B cell (primary cell): ENCODE measurements around the gene DNAJC11. TPM values are rescaled to one million over a fixed set of nuclear protein-coding genes. Genes with fewer than 3 reads are reported as not detected.

Experiments used
- ATAC-seq: fragments of 200-7000 bp; cut with Tn5 transposase; one replicate; pipeline ENCODE4 v1.10.0; 2021; ENCODE audit warnings: low read depth, mild to moderate bottlenecking, moderate number of reproducible peaks, moderate library complexity
- CTCF ChIA-PET: fragments of 350-600 bp; sonication (Branson Sonifier 250); formaldehyde crosslinking; loops from one replicate; lab custom pipeline; 2021; ENCODE audit warnings: antibody characterized with exemption, inconsistent platforms; lab: Charles Lee
- POLR2A ChIA-PET: fragments of 350-600 bp; sonication (Branson Sonifier 250); formaldehyde crosslinking; loops from one replicate; lab custom pipeline; 2021; ENCODE audit warnings: antibody characterized with exemption; lab: Charles Lee
- DNase-seq: peaks from one replicate; pipeline ENCODE4 v3.0.0; 2013
- H2AFZ ChIP-seq: 2 replicates; pipeline ENCODE4 v1.6.1; 2012; ENCODE audit warnings: mild to moderate bottlenecking, low read depth, low read length; ENCODE audit not compliant: insufficient read depth, poor library complexity, severe bottlenecking
- H3K27ac ChIP-seq, 2 donors: 1 replicate in 1 of 2; 2 replicates in 1 of 2; pipeline ENCODE4 v1.5.1; 2012 to 2013; ENCODE audit warnings: low read length in 2 of 2, mild to moderate bottlenecking in 2 of 2, moderate library complexity in 1 of 2
- H3K27me3 ChIP-seq, 4 experiments: fragments of 200-600 bp in 1 of 4; sonication (generic) in 1 of 4; replicated peaks in 1 of 4; 1 replicate in 2 of 4; 2 replicates in 2 of 4; pipeline versions ENCODE4 v1.6.1 to v1.7.0; 2013 to 2016; ENCODE audit warnings: low read length in 3 of 4, mild to moderate bottlenecking in 2 of 4, mixed read lengths in 1 of 4, moderate library complexity in 1 of 4; ENCODE audit not compliant: insufficient read depth in 4 of 4, control insufficient read depth in 3 of 4; ENCODE audit errors: control extremely low read depth in 1 of 4
- H3K36me3 ChIP-seq, 2 experiments: replicated peaks in 1 of 2; 1 replicate in 1 of 2; 2 replicates in 1 of 2; pipeline versions ENCODE4 v1.6.1 to v1.7.1; 2013; ENCODE audit warnings: low read length in 1 of 2; ENCODE audit not compliant: insufficient read depth in 2 of 2, control insufficient read depth in 1 of 2; ENCODE audit errors: control extremely low read depth in 1 of 2, extremely low read depth in 1 of 2
- H3K4me1 ChIP-seq, 2 donors: fragments of 200-600 bp in 1 of 2; sonication (generic) in 1 of 2; 1 replicate in 1 of 2; 2 replicates in 1 of 2; pipeline versions ENCODE4 v1.5.1 to v1.6.1; 2013 to 2017; ENCODE audit warnings: low read length in 2 of 2; ENCODE audit not compliant: control insufficient read depth in 2 of 2, insufficient read depth in 2 of 2
- H3K4me2 ChIP-seq: replicated peaks from 2 replicates; pipeline ENCODE3; 2012; ENCODE audit warnings: mild to moderate bottlenecking, low read depth, low read length; ENCODE audit not compliant: poor library complexity, severe bottlenecking
- H3K4me3 ChIP-seq, 5 experiments: fragments of 200-600 bp in 1 of 5; sonication (generic) in 1 of 5; 1 replicate in 3 of 5; 2 replicates in 2 of 5; pipeline versions ENCODE4 v1.5.1 to v1.7.0; 2011 to 2016; ENCODE audit warnings: low read length in 4 of 5, mild to moderate bottlenecking in 4 of 5, low read depth in 2 of 5, control low read depth in 1 of 5, moderate library complexity in 1 of 5; ENCODE audit not compliant: insufficient read depth in 1 of 5; ENCODE audit errors: control extremely low read depth in 1 of 5, extremely low read depth in 1 of 5
- H3K79me2 ChIP-seq: fragments of 200-600 bp; sonication (generic); one replicate; pipeline ENCODE4 v1.6.0; 2016; ENCODE audit warnings: low read length; ENCODE audit not compliant: control insufficient read depth, insufficient read depth
- H3K9ac ChIP-seq: fragments of 200-600 bp; sonication (generic); 2 replicates; pipeline ENCODE4 v1.6.1; 2017; ENCODE audit warnings: mild to moderate bottlenecking, low read length, moderate library complexity
- H3K9me3 ChIP-seq, 3 donors: one replicate each; pipeline versions ENCODE4 v1.6.1 to v1.7.1; 2013; ENCODE audit warnings: low read length in 2 of 3; ENCODE audit not compliant: control insufficient read depth in 2 of 3, insufficient read depth in 1 of 3; ENCODE audit errors: control extremely low read depth in 1 of 3
- H4K20me1 ChIP-seq: 2 replicates; pipeline ENCODE4 v1.6.0; 2012; ENCODE audit warnings: mild to moderate bottlenecking, low read length; ENCODE audit not compliant: insufficient read depth, control insufficient read depth, poor library complexity, severe bottlenecking
- H3K27ac Mint-ChIP-seq: one replicate; pipeline ENCODE4 v1.8.0; 2021; ENCODE audit warnings: mixed read lengths
- H3K27me3 Mint-ChIP-seq: one replicate; pipeline ENCODE4 v1.8.0; 2021; ENCODE audit warnings: mixed read lengths
- H3K4me1 Mint-ChIP-seq: one replicate; pipeline ENCODE4 v1.8.0; 2021; ENCODE audit warnings: mixed read lengths
- H3K4me3 Mint-ChIP-seq: one replicate; pipeline ENCODE4 v1.8.0; 2021; ENCODE audit warnings: mixed read lengths
- H3K9me3 Mint-ChIP-seq: one replicate; pipeline ENCODE4 v1.8.0; 2022; ENCODE audit warnings: mixed read lengths; ENCODE audit not compliant: insufficient read depth
- EZH2 ChIP-seq: IDR thresholded peaks from 2 replicates; pipeline ENCODE4 v1.6.1; 2012; ENCODE audit warnings: borderline replicate concordance, low read depth, mild to moderate bottlenecking, moderate library complexity, low read length; ENCODE audit not compliant: insufficient read depth, poor library complexity, severe bottlenecking
- WGBS: methylation state at CpG from one replicate; pipeline ENCODE4 v1.1.5; 2013; ENCODE audit warnings: missing lambda C conversion rate; ENCODE audit not compliant: insufficient coverage; 5-methylcytosine and 5-hydroxymethylcytosine counted together
- intact Hi-C: fragments of 100-400 bp; cut with micrococcal nuclease; formaldehyde crosslinking; loops from one replicate; pipeline ENCODE4 v1.10.0; 2022
- polyA plus RNA-seq: library from polyadenylated mRNA; depleted of rRNA; stranded (reverse); fragments of >200 nt; gene quantifications from 2 replicates; pipeline ENCODE4 v1.2.3, GENCODE V29; 2012
- total RNA-seq, 2 donors: library from RNA; stranded (reverse); fragments of 120-200 nt in 1 of 2; gene quantifications; 1 replicate in 1 of 2; 2 replicates in 1 of 2; pipeline versions ENCODE4 v1.2.3 to v1.2.4, GENCODE V29; 2013 to 2022
- TF ChIP-seq, protein P1 (sequence below): fragments of 200-600 bp; IDR thresholded peaks from one replicate; pipeline ENCODE4 v1.8.0; 2022; ENCODE audit warnings: antibody characterized with exemption, mild to moderate bottlenecking

DNAJC11 gene
- total and polyA plus RNA-seq, 2 donors (not counting 1 experiment from before 2014, with no cell fraction given): 29.2 to 51.6 TPM

DNA sequence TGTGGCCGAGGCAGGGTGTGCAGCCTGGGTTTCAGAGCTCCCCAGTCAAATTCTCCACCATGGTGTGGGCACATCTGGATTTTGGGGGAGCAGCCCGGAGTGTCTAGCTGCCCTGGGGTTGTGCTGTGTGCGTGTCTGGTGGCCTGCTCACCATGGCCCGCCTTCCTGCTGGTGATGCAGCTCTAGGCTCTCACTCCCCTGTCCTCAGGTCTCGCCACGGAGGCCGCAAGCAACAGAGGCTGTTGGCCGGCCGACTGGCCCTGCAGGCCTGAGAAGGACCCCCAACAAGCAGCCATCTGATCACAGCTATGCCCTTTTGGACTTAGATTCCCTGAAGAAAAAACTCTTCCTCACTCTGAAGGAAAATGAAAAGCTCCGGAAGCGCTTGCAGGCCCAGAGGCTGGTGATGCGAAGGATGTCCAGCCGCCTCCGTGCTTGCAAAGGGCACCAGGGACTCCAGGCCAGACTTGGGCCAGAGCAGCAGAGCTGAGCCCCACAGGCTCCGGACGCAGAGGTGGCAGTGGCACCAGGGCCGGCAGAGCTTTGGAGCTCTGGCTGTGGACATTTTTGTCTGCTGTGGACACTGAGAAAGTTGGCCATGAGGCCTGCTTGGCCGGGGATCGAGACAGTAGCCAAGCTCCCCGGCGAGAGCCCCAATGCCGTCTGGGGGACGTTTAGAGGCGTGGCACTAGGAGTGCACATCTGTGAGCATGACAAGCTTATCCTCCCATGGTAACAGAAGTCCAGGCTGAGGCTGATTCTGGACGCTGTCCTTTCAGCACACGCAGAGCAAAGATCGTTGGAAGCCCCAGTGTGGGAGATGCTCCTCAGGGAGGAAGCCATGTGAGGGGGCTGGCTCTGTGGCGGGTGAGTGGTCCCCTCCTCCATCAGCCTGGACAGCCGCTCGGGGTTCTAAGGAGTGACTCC is 68.8 kb downstream of the DNAJC11 start:
- ATAC-seq (no peak), DNase-seq (no peak)
- Histone ChIP-seq H3K36me3 (peaks cover 3 to 63% of the 10 kb centered on the region in 2 experiments), H3K79me2 (peaks cover 19% of the 10 kb centered on the region), H3K4me2 (no peak overlapping the region), H2AFZ (no peak overlapping the region), H3K27ac (no peak overlapping the region), H3K27me3 (no peaks in the 10 kb centered on the region), H3K9me3 (no peaks in the 10 kb centered on the region), H3K9ac (no peak overlapping the region), H4K20me1 (peaks cover 24% of the 10 kb centered on the region), H3K4me1 (peaks cover 0 to 2% of the 10 kb centered on the region in 2 donors), H3K4me3 (no peak overlapping the region)
- H3K4me1 Mint-ChIP-seq: peaks cover 3% of the 10 kb centered on the region
- TF ChIP-seq, protein P1, sequence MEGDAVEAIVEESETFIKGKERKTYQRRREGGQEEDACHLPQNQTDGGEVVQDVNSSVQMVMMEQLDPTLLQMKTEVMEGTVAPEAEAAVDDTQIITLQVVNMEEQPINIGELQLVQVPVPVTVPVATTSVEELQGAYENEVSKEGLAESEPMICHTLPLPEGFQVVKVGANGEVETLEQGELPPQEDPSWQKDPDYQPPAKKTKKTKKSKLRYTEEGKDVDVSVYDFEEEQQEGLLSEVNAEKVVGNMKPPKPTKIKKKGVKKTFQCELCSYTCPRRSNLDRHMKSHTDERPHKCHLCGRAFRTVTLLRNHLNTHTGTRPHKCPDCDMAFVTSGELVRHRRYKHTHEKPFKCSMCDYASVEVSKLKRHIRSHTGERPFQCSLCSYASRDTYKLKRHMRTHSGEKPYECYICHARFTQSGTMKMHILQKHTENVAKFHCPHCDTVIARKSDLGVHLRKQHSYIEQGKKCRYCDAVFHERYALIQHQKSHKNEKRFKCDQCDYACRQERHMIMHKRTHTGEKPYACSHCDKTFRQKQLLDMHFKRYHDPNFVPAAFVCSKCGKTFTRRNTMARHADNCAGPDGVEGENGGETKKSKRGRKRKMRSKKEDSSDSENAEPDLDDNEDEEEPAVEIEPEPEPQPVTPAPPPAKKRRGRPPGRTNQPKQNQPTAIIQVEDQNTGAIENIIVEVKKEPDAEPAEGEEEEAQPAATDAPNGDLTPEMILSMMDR: no peak
- no peak for TF ChIP-seq EZH2
- ChIA-PET CTCF (interaction anchor here (0.6 to 2.2 kb wide), 5 partner anchors 13 to 144 kb away, joined by 3 to 7 read pairs (median 4); partner anchors contain the start of genes DNAJC11 and NOL9), POLR2A (no interaction called here)
- no peak overlapping the region for H3K4me3 Mint-ChIP-seq
- intact Hi-C loops: no loop called here
- no peak overlapping the region for H3K27ac Mint-ChIP-seq
- WGBS: 95% methylated on average over 28 of the region's 30 CpGs
- no peaks in the 10 kb centered on the region for H3K9me3 Mint-ChIP-seq
- no peaks in the 10 kb centered on the region for H3K27me3 Mint-ChIP-seq

DNA sequence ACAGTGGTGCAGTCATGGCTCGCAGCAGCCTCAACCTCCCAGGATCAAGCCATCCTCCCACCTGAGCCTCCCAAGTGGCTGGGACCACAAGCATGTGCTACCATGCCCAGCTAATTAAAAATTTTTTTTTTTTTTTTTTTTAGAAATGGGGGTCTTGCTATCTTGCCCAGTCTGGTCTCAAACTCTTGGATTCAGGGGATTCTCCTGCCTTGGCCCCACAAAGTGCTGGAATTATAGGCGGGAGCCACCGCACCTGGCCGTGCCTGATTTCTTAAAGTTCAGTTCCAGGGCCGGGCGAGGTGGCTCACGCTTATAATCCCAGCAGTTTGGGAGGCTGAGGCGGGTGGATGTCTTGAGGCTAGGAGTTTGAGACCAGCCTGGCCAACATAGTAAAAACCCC is 70.6 kb downstream of the DNAJC11 start:
- peaks cover 3 to 47% of the 10 kb centered on the region in 2 experiments for H3K36me3 ChIP-seq
- H3K4me3 Mint-ChIP-seq: no peak overlapping the region

More for the DNA sequence above, 70.6 kb downstream of the DNAJC11 start:
- H3K4me1 Mint-ChIP-seq: peaks cover 20% of the 10 kb centered on the region
- H3K27ac Mint-ChIP-seq: no peak overlapping the region
- no peak overlapping the region for H2AFZ ChIP-seq
- no peaks in the 10 kb centered on the region for H3K9me3 ChIP-seq
- no peaks in the 10 kb centered on the region for H3K27me3 ChIP-seq
- POLR2A ChIA-PET: no interaction called here
- peaks cover 39% of the 10 kb centered on the region for H4K20me1 ChIP-seq
- H3K4me3 ChIP-seq: no peak overlapping the region
- H3K79me2 ChIP-seq: peaks cover 37% of the 10 kb centered on the region
- no peaks in the 10 kb centered on the region for H3K9me3 Mint-ChIP-seq
- WGBS: no CpG with 5 or more reads among the region's 8 CpGs
- no peak overlapping the region for H3K27ac ChIP-seq
- no peaks in the 10 kb centered on the region for H3K27me3 Mint-ChIP-seq
- peaks cover 9 to 20% of the 10 kb centered on the region in 2 donors for H3K4me1 ChIP-seq
- DNase-seq: no peak
- CTCF ChIA-PET: no interaction called here
- no peak overlapping the region for H3K4me2 ChIP-seq
- intact Hi-C loops: no loop called here
- no peak for ATAC-seq
- no peak overlapping the region for H3K9ac ChIP-seq
- TF ChIP-seq EZH2: no peak
- TF ChIP-seq, protein P1: no peak
